Neutrophil (primary cell): ENCODE results near the gene ARL6IP1.
A peak's percentile ranks its signal among the peaks of the same experiment; 100 is the strongest.

ENCODE experiments used
- H3K27ac ChIP-seq: fragments of 200-600 bp; sonication (generic); 2 replicates; pipeline ENCODE4 v1.5.1; 2016; ENCODE audit warnings: mild to moderate bottlenecking, moderate library complexity
- H3K27me3 ChIP-seq: fragments of 200-600 bp; sonication (generic); 2 replicates; pipeline ENCODE4 v1.6.0; 2016; ENCODE audit warnings: mild to moderate bottlenecking
- H3K36me3 ChIP-seq: fragments of 200-600 bp; sonication (generic); 2 replicates; pipeline ENCODE4 v1.5.1; 2017
- H3K4me1 ChIP-seq, 2 experiments: fragments of 200-600 bp in 1 of 2; sonication (generic) in 1 of 2; 1 replicate in 1 of 2; 2 replicates in 1 of 2; pipeline versions ENCODE4 v1.5.1 to v1.6.1; 2013 to 2016; ENCODE audit warnings: low read depth in 1 of 2, low read length in 1 of 2, mild to moderate bottlenecking in 1 of 2, moderate library complexity in 1 of 2; ENCODE audit not compliant: control insufficient read depth in 1 of 2, insufficient read depth in 1 of 2
- H3K4me3 ChIP-seq, 2 experiments: fragments of 200-600 bp in 1 of 2; sonication (generic) in 1 of 2; 1 replicate in 1 of 2; 2 replicates in 1 of 2; pipeline ENCODE4 v1.5.1; 2013 to 2016; ENCODE audit warnings: low read depth in 1 of 2, low read length in 1 of 2, mild to moderate bottlenecking in 1 of 2, moderate library complexity in 1 of 2
- H3K9me3 ChIP-seq: fragments of 200-600 bp; sonication (generic); 2 replicates; pipeline ENCODE4 v1.5.1; 2016
- CTCF ChIP-seq: fragments of 200-600 bp; sonication (generic); IDR thresholded peaks from 2 replicates; pipeline ENCODE4 v1.5.1; 2016; ENCODE audit warnings: antibody characterized with exemption

The ARL6IP1 gene

GRCh38 chr16:18829251-18829650, 27.9 kb upstream of the ARL6IP1 start:
- H3K4me1 ChIP-seq, result peaks cover 12 to 16% of the 10 kb centered on the region in 2 experiments
- H3K27me3 ChIP-seq, result no peaks in the 10 kb centered on the region
- H3K4me3 ChIP-seq, result no peak overlapping the region
- no peak for TF ChIP-seq CTCF
- peaks cover 69% of the 10 kb centered on the region for H3K36me3 ChIP-seq
- H3K27ac ChIP-seq, result peak overlapping the region; percentile 77
- H3K9me3 ChIP-seq, result no peaks in the 10 kb centered on the region

- Histone ChIP-seq H3K36me3 (peaks cover 55% of the 10 kb centered on the region), H3K4me1 (peaks cover 8 to 12% of the 10 kb centered on the region in 2 experiments), H3K27me3 (no peaks in the 10 kb centered on the region), H3K27ac (peak overlapping the region; percentile 77), H3K9me3 (no peaks in the 10 kb centered on the region), H3K4me3 (no peak overlapping the region)
- TF ChIP-seq CTCF, result no peak
Measured at GRCh38 chr16:18827890-18828289, 26.5 kb upstream of the ARL6IP1 start.

- no peak overlapping the region for H3K27ac ChIP-seq
- peaks cover 80% of the 10 kb centered on the region for H3K36me3 ChIP-seq
- no peaks in the 10 kb centered on the region for H3K9me3 ChIP-seq
- H3K4me1 ChIP-seq, result no peaks in the 10 kb centered on the region
- H3K27me3 ChIP-seq, result no peaks in the 10 kb centered on the region
- no peak overlapping the region for H3K4me3 ChIP-seq
- TF ChIP-seq CTCF, result no peak
Measured at GRCh38 chr16:18816286-18816685, 14.9 kb upstream of the ARL6IP1 start.

GRCh38 chr16:18811925-18812324, 10.6 kb upstream of the ARL6IP1 start:
- peaks cover 77% of the 10 kb centered on the region for H3K36me3 ChIP-seq
- TF ChIP-seq CTCF, result no peak
- H3K27me3 ChIP-seq, result no peaks in the 10 kb centered on the region

GRCh38 chr16:18809165-18809564, 7.8 kb upstream of the ARL6IP1 start:
- Histone ChIP-seq H3K27me3 (no peaks in the 10 kb centered on the region), H3K36me3 (peaks cover 49% of the 10 kb centered on the region), H3K27ac (no peak overlapping the region), H3K9me3 (no peaks in the 10 kb centered on the region), H3K4me3 (no peak overlapping the region), H3K4me1 (peaks cover 30 to 32% of the 10 kb centered on the region in 2 experiments)
- no peak for TF ChIP-seq CTCF

More at GRCh38 chr16:18811925-18812324, 10.6 kb upstream of the ARL6IP1 start:
- no peak overlapping the region for H3K4me3 ChIP-seq
- peaks cover 2 to 4% of the 10 kb centered on the region in 2 experiments for H3K4me1 ChIP-seq
- H3K27ac ChIP-seq, result no peak overlapping the region
- no peaks in the 10 kb centered on the region for H3K9me3 ChIP-seq
